ENCODE results near the gene RAPGEF5. TPM values are rescaled to one million over a fixed set of nuclear protein-coding genes. Genes with fewer than 3 reads are reported as not detected.

RAPGEF5 gene
- total RNA-seq, 1 experiment from 2014 or later = 16.4 TPM

GRCh38 chr7:22377703-22378102 is 20.7 kb upstream of the RAPGEF5 start:
- POLR2A ChIA-PET (ENCODE audit: unreplicated experiment) = no interaction called here
- no peaks in the 10 kb centered on the region for H3F3A ChIP-seq (ENCODE audit: insufficient read depth, low read depth)
- H3K4me2 ChIP-seq = no peak overlapping the region
- no peaks in the 10 kb centered on the region for H3K79me2 ChIP-seq (ENCODE audit: low read depth)
- TF ChIP-seq CTCF (conservative IDR thresholded peaks at IDR 0.05) (no peak), EZH2 (IDR thresholded peaks at IDR 0.05; ENCODE audit: low read depth) (no peak)
- no peak overlapping the region for H3K27ac ChIP-seq
- no peak overlapping the region for H3K4me3 ChIP-seq
- no peaks in the 10 kb centered on the region for H4K20me1 ChIP-seq (ENCODE audit: insufficient read depth)
- no peak for DNase-seq
- 0 out of 2 replicates have a peak, but pooled peaks cover 7% of the 10 kb centered on the region for H3K9me2 ChIP-seq (ENCODE audit: insufficient read depth)
- intact Hi-C loops (cut with micrococcal nuclease; ENCODE audit: unreplicated experiment) = no loop called here
- H3K27me3 ChIP-seq (ENCODE audit: insufficient read depth, low read depth) = no peaks in the 10 kb centered on the region
- H3K36me3 ChIP-seq (ENCODE audit: low read depth) = no peaks in the 10 kb centered on the region
- no peak overlapping the region for H2AFZ ChIP-seq
- no peaks in the 10 kb centered on the region for H3K9me3 ChIP-seq (ENCODE audit: insufficient read depth, low read depth)
- CTCF ChIA-PET = no interaction called here
- no TSS peak for BruUV-seq (replicated peaks)
- H3K4me1 ChIP-seq (replicated peaks; ENCODE audit: insufficient read depth) = peaks cover 5% of the 10 kb centered on the region

- POLR2A ChIA-PET (ENCODE audit: unreplicated experiment) = no interaction called here
- DNase-seq = no peak
- no peaks in the 10 kb centered on the region for H3F3A ChIP-seq (ENCODE audit: insufficient read depth, low read depth)
- H4K20me1 ChIP-seq (ENCODE audit: insufficient read depth) = no peaks in the 10 kb centered on the region
- intact Hi-C loops (cut with micrococcal nuclease; ENCODE audit: unreplicated experiment) = no loop called here
- 0 out of 2 replicates have a peak, but pooled peaks cover 7% of the 10 kb centered on the region for H3K9me2 ChIP-seq (ENCODE audit: insufficient read depth)
- peaks cover 5% of the 10 kb centered on the region for H3K4me1 ChIP-seq (replicated peaks; ENCODE audit: insufficient read depth)
- no TSS peak for BruUV-seq (replicated peaks)
- no peaks in the 10 kb centered on the region for H3K79me2 ChIP-seq (ENCODE audit: low read depth)
- no peak for TF ChIP-seq CTCF (conservative IDR thresholded peaks at IDR 0.05)
- no peak overlapping the region for H3K4me3 ChIP-seq
- H3K4me2 ChIP-seq = no peak overlapping the region
- no peaks in the 10 kb centered on the region for H3K27me3 ChIP-seq (ENCODE audit: insufficient read depth, low read depth)
- CTCF ChIA-PET = interaction anchor here (0.5 kb wide), 1 partner anchor 725 kb away, joined by 4 read pairs; no protein-coding TSS in a partner anchor
- H3K27ac ChIP-seq = no peak overlapping the region
- no peaks in the 10 kb centered on the region for H3K9me3 ChIP-seq (ENCODE audit: insufficient read depth, low read depth)
- no peaks in the 10 kb centered on the region for H3K36me3 ChIP-seq (ENCODE audit: low read depth)
- no peak overlapping the region for H2AFZ ChIP-seq
Measured at GRCh38 chr7:22375359-22376048, 18.6 kb upstream of the RAPGEF5 start.

- Histone ChIP-seq H3K9me3 (ENCODE audit: insufficient read depth, low read depth) (no peaks in the 10 kb centered on the region), H3F3A (ENCODE audit: insufficient read depth, low read depth) (no peaks in the 10 kb centered on the region), H3K36me3 (ENCODE audit: low read depth) (no peaks in the 10 kb centered on the region), H3K4me1 (replicated peaks; ENCODE audit: insufficient read depth) (peaks cover 5% of the 10 kb centered on the region), H3K27me3 (ENCODE audit: insufficient read depth, low read depth) (no peaks in the 10 kb centered on the region), H3K27ac (no peak overlapping the region), H4K20me1 (ENCODE audit: insufficient read depth) (no peaks in the 10 kb centered on the region), H3K9me2 (ENCODE audit: insufficient read depth) (0 out of 2 replicates have a peak, but pooled peaks cover 7% of the 10 kb centered on the region), H2AFZ (no peak overlapping the region), H3K4me2 (no peak overlapping the region), H3K4me3 (no peak overlapping the region), H3K79me2 (ENCODE audit: low read depth) (no peaks in the 10 kb centered on the region)
- ChIA-PET CTCF (no interaction called here), POLR2A (ENCODE audit: unreplicated experiment) (no interaction called here)
- BruUV-seq (replicated peaks) = no TSS peak
- intact Hi-C loops (cut with micrococcal nuclease; ENCODE audit: unreplicated experiment) = no loop called here
- DNase-seq = no peak
- TF ChIP-seq EZH2 (IDR thresholded peaks at IDR 0.05; ENCODE audit: low read depth) = no peak
- no peak for TF ChIP-seq CTCF (conservative IDR thresholded peaks at IDR 0.05)
Measured at GRCh38 chr7:22373911-22374310, 17.0 kb upstream of the RAPGEF5 start.
